ENCODE data around the gene LTA4H.

The LTA4H gene

DNA sequence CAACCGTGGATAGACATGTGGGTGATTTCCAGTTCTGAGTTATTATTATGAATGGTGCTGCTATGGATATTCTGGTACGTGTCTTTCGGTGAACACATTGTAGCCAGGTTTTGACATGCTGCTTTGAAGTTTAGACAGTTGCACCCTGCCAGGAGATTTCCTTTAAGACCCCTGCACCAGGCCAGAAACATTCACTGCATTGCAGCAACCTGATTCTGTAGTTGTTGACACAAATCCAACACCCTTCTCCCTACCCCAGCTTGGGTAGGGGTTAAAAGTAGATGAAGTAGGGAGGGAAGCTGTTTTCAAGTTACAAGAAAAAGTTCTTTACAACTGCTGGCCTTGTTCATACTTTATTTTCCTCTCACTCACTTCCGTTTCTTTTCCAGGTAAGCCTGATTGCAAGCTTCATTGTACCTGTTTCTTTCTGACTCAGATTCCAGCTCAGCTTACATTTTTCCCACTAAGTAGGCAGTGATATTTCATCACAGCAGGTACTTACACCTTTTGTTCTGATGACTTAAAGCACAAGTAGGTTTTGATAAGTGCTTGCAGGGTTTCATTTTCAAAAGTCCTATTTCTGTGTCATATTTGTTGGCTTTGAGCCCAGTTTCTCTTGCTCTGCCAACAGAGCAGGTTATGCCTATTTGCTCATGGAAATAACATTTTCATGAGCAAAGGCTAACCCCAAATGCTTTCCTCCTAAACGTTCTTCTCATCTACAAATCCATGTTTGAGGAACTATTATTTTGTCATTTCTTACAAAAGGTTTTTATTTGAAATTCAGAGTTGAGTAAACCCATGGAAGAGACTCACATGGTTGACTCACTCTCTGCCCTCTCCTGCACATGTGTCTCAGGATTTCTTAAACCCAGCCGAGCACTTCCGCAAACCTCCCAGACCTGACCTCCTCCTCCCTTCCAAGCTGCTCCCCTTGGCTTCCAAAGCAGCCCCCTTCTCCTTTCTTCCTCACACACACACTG is 12.1 kb upstream of the LTA4H start:
- POLR2A ChIA-PET: interaction anchor here (2.5 kb wide), 1 partner anchor 12 kb away, joined by 7 read pairs; the partner anchor contains the start of gene LTA4H
- no peaks in the 10 kb centered on the region for H3K9me3 ChIP-seq (ENCODE audit: control insufficient read depth, insufficient read depth, low read depth, low read length)
- CTCF ChIA-PET: no interaction called here
- H3K27ac ChIP-seq (ENCODE audit: extremely low read depth, low read depth, low read length): no peak overlapping the region
- H3K36me3 ChIP-seq (ENCODE audit: control insufficient read depth in 2 of 2, insufficient read depth in 1 of 2, low read length in 2 of 2): no peaks in the 10 kb centered on the region
- TF ChIP-seq ZNF366 (tag by site-specific recombination; conservative IDR thresholded peaks at IDR 0.05): 0 out of 2 replicates have a peak, but pooled peaks have one; percentile 11
- TF ChIP-seq PRDM6 (tag by site-specific recombination; IDR thresholded peaks at IDR 0.05): peak; percentile 47; the same call in 1 of the 2 replicates
- no peak for TF ChIP-seq ZNF514 (tag by site-specific recombination; IDR thresholded peaks at IDR 0.05)
- TF ChIP-seq ZNF600 (tag by site-specific recombination; IDR thresholded peaks at IDR 0.05): peak; percentile 73
- TF ChIP-seq, protein P1, sequence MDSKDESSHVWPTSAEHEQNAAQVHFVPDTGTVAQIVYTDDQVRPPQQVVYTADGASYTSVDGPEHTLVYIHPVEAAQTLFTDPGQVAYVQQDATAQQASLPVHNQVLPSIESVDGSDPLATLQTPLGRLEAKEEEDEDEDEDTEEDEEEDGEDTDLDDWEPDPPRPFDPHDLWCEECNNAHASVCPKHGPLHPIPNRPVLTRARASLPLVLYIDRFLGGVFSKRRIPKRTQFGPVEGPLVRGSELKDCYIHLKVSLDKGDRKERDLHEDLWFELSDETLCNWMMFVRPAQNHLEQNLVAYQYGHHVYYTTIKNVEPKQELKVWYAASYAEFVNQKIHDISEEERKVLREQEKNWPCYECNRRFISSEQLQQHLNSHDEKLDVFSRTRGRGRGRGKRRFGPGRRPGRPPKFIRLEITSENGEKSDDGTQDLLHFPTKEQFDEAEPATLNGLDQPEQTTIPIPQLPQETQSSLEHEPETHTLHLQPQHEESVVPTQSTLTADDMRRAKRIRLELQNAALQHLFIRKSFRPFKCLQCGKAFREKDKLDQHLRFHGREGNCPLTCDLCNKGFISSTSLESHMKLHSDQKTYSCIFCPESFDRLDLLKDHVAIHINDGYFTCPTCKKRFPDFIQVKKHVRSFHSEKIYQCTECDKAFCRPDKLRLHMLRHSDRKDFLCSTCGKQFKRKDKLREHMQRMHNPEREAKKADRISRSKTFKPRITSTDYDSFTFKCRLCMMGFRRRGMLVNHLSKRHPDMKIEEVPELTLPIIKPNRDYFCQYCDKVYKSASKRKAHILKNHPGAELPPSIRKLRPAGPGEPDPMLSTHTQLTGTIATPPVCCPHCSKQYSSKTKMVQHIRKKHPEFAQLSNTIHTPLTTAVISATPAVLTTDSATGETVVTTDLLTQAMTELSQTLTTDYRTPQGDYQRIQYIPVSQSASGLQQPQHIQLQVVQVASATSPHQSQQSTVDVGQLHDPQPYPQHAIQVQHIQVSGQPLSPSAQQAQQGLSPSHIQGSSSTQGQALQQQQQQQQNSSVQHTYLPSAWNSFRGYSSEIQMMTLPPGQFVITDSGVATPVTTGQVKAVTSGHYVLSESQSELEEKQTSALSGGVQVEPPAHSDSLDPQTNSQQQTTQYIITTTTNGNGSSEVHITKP (tag by site-specific recombination; IDR thresholded peaks at IDR 0.05): 0 out of 2 replicates have a peak, but pooled peaks have one; percentile 9
- no peak for TF ChIP-seq ZNF677 (tag by site-specific recombination; IDR thresholded peaks at IDR 0.05)
- TF ChIP-seq ZNF530 (tag by site-specific recombination; IDR thresholded peaks at IDR 0.05; ENCODE audit: low read depth): peak; percentile 21; the same call in 1 of the 2 replicates
- TF ChIP-seq AEBP2 (tag by site-specific recombination; IDR thresholded peaks at IDR 0.05; ENCODE audit: borderline replicate concordance): no peak
- TF ChIP-seq ZBTB17 (tag by site-specific recombination; IDR thresholded peaks at IDR 0.05): peak; percentile 19; the same call in 1 of the 2 replicates
- TF ChIP-seq ZNF548 (tag by site-specific recombination; IDR thresholded peaks at IDR 0.05): no peak
- TF ChIP-seq ZNF394 (tag by site-specific recombination; IDR thresholded peaks at IDR 0.05; ENCODE audit: borderline replicate concordance): no peak
- TF ChIP-seq ZFP69B (tag by site-specific recombination; IDR thresholded peaks at IDR 0.05): no peak
- no peak overlapping the region for H3K4me3 ChIP-seq (ENCODE audit: low read depth, low read length)
- H3K4me1 ChIP-seq (ENCODE audit: control insufficient read depth, insufficient read depth, low read length): peaks cover 11% of the 10 kb centered on the region

DNA sequence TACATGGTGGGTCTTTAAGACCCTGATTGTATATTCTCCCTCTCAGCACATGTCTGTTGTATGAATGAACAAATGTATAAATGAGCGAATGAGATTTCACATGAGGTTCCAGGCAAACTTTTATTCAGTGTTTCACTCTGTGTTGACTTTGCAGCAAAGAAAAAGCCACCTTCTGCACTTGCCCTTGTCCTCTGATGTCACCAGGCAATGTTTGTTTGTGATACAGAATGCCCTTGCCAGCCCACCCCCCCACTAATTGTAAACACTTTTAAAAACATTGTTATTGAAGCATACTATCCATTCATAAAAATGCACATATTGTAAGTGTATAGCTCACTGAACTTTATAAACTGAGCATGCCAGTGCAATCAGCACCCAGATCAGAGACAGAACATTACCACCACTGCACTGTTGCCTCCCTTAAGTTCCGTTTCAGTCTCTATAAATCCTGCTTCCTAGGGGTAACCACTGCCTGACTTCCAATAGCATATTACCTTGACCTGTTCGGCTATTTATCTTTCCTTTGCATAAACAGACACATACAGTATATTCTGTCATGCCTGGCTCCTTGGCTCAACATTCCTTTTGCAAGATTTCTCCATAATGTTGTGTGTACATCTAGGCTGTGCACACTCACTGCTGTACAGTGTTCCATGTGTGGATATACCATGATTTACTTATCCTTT is 11.3 kb upstream of the LTA4H start:
- TF ChIP-seq ZNF24 (tag by site-specific recombination; IDR thresholded peaks at IDR 0.05) (no peak), ZNF324 (tag by site-specific recombination; IDR thresholded peaks at IDR 0.05) (no peak), ZNF223 (tag by site-specific recombination; IDR thresholded peaks at IDR 0.05) (no peak), ZBTB20 (tag by site-specific recombination; IDR thresholded peaks at IDR 0.05) (no peak), ZSCAN4 (tag by site-specific recombination; IDR thresholded peaks at IDR 0.05) (no peak), ZNF514 (tag by site-specific recombination; IDR thresholded peaks at IDR 0.05) (no peak), ZNF221 (tag by site-specific recombination; IDR thresholded peaks at IDR 0.05; ENCODE audit: borderline replicate concordance) (no peak), SP7 (tag by site-specific recombination; IDR thresholded peaks at IDR 0.05) (no peak), ZIC2 (tag by site-specific recombination; IDR thresholded peaks at IDR 0.05) (no peak)
- no peaks in the 10 kb centered on the region for H3K9me3 ChIP-seq (ENCODE audit: control insufficient read depth, insufficient read depth, low read depth, low read length)
- ChIA-PET CTCF (interaction anchor here (0.5 kb wide), 1 partner anchor 463 kb away, joined by 3 read pairs; no protein-coding TSS in a partner anchor), POLR2A (interaction anchor here (2.5 kb wide), 1 partner anchor 11 kb away, joined by 7 read pairs; the partner anchor contains the start of gene LTA4H)
- peaks cover 11% of the 10 kb centered on the region for H3K4me1 ChIP-seq (ENCODE audit: control insufficient read depth, insufficient read depth, low read length)
- H3K27ac ChIP-seq (ENCODE audit: extremely low read depth, low read depth, low read length): no peak overlapping the region
- H3K36me3 ChIP-seq (ENCODE audit: control insufficient read depth in 2 of 2, insufficient read depth in 1 of 2, low read length in 2 of 2): no peaks in the 10 kb centered on the region
- H3K4me3 ChIP-seq (ENCODE audit: low read depth, low read length): no peak overlapping the region

All from HEK293 (cell line).